Activated naive CD4-positive, alpha-beta T cell (primary cell): ENCODE data around the gene SIRT5.

Experiments used
- DNase-seq, 4 experiments: peaks; one replicate each; lab custom pipeline; 2025; lab: John Stamatoyannopoulos, UW

SIRT5 gene

GRCh38 chr6:13589801-13590200 lies 15.4 kb downstream of the SIRT5 start:
- no peak for DNase-seq

GRCh38 chr6:13590574-13591153 lies 16.3 kb downstream of the SIRT5 start:
- no peak for DNase-seq

DNA sequence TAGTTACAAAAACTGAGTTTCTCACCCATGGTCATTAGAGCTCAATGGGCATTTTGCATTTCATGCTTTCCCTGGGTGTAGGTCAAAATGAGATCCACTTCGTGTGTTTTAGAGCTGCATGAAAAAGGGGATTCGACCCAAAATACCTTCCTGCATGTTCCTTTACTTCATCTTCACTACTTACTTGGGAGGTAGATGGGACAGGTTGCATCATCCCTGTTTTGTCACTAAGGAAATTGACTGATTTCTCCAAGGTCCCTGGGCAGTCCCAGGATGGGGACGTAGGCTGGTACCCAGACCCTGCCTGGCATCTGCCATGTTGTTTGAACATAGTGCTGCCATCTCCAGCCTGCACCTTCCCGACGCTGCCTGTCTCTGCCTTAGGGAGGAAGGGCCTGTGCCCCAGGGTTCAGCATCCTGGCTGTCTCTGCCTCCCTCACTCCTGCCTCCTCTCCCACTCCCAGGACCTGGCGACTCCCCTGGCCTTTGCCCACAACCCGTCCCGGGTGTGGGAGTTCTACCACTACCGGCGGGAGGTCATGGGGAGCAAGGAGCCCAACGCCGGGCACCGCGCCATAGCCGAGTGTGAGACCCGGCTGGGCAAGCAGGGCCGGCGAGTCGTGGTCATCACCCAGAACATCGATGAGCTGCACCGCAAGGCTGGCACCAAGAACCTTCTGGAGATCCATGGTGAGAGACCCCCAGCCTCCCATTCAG lies 17.0 kb downstream of the SIRT5 start:
- no peak for DNase-seq

DNA sequence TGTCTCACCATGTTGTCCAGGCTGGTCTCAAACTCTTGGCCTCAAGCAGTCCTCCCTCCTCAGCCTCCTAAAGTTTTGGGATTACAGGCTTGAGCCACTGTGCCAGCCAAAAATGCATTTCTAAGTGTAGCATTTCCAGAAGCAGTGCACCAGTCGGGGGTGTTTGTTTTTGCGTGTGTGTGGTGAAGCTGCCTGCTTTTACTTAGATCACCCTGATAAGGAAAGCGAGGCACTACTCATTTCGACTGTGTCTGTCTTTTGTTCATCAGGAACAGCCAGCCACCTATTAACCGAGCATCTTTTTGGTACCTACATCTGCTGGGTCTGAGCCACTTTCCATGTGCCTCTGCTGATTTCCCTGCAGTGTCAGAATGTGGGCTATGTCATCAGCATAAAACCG lies 18.7 kb downstream of the SIRT5 start:
- no peak for DNase-seq

DNA sequence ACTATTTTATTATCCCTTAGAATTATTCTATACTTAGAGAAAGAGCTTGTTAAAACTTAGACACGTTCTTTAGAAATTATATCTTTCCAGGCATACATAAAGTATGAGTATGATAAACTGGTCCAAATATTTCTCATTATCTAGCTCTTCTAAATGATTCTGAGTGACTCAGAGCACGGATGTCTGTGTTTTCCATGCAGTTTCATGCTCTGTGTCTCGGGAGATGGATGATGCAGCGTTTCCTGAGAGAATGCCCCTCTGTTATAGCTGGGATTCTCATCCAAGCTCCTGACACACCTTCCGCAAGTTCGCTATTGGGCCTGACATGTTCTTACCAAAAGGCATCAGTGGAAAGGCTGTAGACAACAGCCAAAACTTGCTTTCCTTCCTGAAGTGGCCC lies 19.3 kb downstream of the SIRT5 start:
- DNase-seq = no peak

DNA sequence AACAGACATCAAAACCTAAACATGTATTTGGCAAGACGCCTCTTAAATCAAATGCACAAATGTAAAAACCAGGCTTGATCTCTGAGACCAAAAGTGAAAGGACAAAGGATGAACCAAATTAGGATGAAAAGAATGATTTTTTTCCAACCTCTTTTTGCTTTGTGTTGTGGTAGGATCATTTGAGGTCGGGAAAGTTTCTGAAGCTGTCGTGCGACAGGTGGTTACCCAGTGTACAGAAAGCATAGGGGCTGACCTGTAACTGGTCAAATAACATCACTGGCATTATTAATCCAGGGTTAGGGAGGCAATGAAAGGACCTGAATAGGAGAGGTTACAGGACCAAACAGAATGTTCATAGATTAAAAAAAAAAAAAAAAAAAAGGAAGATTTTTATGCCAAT lies 22.7 kb downstream of the SIRT5 start:
- DNase-seq = no peak

GRCh38 chr6:13600036-13600435 lies 25.6 kb downstream of the SIRT5 start:
- DNase-seq = no peak

- DNase-seq = no peak
Measured at GRCh38 chr6:13604135-13604534, 29.7 kb downstream of the SIRT5 start.

GRCh38 chr6:13604546-13605416 lies 30.4 kb downstream of the SIRT5 start:
- no peak for DNase-seq

- no peak for DNase-seq
Measured at GRCh38 chr6:13605634-13606033, 31.2 kb downstream of the SIRT5 start.

GRCh38 chr6:13611715-13612114 lies 37.3 kb downstream of the SIRT5 start:
- no peak for DNase-seq

DNA sequence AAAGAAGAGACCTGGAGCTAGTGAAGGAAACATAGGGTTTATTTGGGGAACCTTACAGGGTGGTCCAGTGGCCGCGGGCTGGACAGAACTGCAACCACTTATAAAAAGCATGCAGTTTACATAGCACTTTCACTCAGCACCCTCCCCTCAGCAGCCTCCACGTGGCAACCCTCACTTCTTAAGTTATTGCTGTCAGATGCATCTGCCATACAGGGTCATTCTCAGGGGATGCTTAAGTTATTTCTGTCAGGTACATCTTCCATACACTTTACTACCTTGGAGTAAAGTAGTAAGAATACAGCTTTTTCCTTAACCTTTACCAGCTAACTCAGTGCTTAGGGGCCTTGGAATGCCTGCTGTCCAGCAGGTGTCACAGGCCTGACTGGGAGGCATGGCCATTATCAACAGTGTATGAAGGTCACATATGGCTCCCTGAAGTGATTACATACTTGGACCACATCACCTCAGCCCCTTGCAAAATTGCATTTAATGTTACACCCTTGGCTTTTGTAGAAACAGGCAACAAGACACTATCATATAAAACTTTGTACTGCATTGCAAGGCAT lies 38.7 kb downstream of the SIRT5 start:
- no peak for DNase-seq

GRCh38 chr6:13614126-13614925 lies 39.9 kb downstream of the SIRT5 start:
- DNase-seq = peak; percentile 25 to 49 (median 28)

DNA sequence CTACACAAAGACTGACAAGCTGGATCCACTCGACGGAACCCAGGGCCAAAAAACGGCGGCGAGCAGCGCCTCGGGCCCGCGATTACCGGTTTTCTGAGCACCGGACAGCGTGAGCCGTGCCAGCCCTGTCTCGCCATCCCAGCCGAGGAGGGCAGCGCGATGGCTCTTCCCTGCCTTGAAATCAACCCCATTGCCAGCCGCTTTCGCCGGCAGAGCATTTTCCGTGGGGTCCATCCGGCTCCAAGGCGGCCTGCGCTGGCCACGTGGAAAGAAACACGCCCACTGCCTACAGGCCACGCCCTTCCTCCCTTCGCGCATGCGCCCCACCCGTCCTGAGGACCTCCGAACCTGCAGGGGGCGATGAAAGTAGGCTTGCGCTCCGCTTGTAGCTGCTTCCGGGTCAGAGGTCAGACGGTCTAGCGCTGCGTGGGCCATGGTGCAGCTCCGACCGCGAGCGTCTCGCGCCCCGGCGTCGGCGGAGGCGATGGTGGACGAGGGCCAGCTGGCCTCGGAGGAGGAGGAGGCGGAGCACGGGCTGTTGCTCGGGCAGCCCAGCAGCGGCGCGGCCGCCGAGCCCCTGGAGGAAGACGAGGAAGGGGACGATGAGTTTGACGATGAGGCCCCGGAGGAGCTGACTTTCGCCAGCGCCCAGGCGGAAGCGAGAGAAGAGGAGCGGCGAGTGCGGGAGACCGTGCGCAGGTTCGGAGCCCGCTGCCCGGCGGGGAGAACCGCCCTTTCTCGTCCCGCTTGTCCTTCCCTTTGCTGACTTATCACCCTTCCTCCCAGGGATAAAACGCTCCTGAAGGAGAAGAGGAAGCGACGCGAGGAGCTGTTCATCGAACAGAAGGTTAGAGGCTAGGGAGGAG lies 40.8 kb downstream of the SIRT5 start, which contains the start of gene NOL7:
Gene NOL7, plus strand, starts transcription at position 410 of the 866 bp plus-strand sequence. Its CDS starts 24 bp downstream, at position 434.
- peak; percentile 96 to 99 (median 97) for DNase-seq

GRCh38 chr6:13615792-13616120 lies 41.4 kb downstream of the SIRT5 start:
- DNase-seq = peak in 3 of 4 experiments; percentile 13 to 25 (median 14)

- no peak for DNase-seq
Measured at GRCh38 chr6:13617066-13617465, 42.7 kb downstream of the SIRT5 start.

DNA sequence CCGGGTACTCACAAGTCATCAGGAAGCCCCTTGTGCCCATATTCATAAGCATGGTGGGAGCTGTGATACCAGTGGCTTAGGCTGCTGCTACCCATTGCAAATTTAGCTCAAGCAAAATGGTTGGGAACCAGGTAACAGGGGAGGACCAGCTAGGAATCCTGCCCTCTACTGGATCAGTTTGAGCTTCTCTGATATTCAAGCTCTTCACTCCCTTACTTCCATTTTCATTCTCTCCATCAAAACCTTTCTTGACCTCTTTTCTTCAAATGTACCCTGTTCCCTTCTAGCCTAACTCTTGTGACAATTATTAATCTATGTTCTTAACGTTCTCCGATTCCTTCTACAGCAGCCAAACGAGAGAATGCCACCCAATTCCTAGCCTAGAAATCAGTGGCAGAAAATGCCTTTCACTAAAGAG lies 50.5 kb downstream of the SIRT5 start:
- no peak for DNase-seq

GRCh38 chr6:13629459-13630116 lies 55.2 kb downstream of the SIRT5 start:
- DNase-seq = no peak

GRCh38 chr6:13630499-13630898 lies 56.1 kb downstream of the SIRT5 start:
- DNase-seq = no peak

DNA sequence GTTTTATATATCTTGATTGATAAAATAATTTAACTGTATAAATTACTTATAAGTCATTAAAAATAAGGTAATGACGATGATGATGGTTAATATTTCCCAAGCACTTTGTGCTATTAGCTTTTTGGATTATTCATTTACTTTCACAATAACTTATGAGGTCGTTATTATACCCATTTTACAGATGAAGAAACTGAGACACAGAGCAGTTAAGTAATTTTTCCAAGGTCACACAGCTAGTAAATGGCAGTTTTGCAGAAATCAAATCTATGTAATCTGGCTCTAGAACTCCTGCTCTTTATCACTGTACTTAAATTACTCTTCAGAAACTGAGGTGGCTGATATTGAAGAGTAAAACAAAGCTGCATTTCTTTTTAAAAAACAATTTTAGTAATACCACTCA lies 58.9 kb downstream of the SIRT5 start:
- no peak for DNase-seq
